Prostate gland (tissue), 2 donors: ENCODE data around the gene AHCTF1. TPM values are rescaled to one million over a fixed set of nuclear protein-coding genes. Genes with fewer than 3 reads are reported as not detected.

Experiments
- DNase-seq: peaks from one replicate; pipeline ENCODE4 v3.0.0-alpha.2; 2019; ENCODE audit warnings: low spot score
- H3K27ac ChIP-seq, 2 donors: fragments of 200-600 bp; sonication (generic); 2 replicates each; pipeline ENCODE4 v1.5.1; 2017 to 2019
- H3K27me3 ChIP-seq: fragments of 200-600 bp; sonication (generic); replicated peaks from 2 replicates; pipeline ENCODE4 v1.5.1; 2019; ENCODE audit not compliant: insufficient read depth
- H3K36me3 ChIP-seq, 2 donors: fragments of 200-600 bp; sonication (generic); 1 replicate in 1 of 2; 2 replicates in 1 of 2; pipeline versions ENCODE4 v1.5.1 to v1.8.1; 2017 to 2019
- H3K4me1 ChIP-seq: fragments of 200-600 bp; sonication (generic); replicated peaks from 2 replicates; pipeline ENCODE4 v1.5.1; 2019
- H3K4me3 ChIP-seq, 2 donors: fragments of 200-600 bp; sonication (generic); 2 replicates each; pipeline ENCODE4 v1.5.1; 2017 to 2019
- H3K9me3 ChIP-seq: fragments of 200-600 bp; sonication (generic); 2 replicates; pipeline ENCODE4 v1.5.1; 2017
- POLR2A ChIP-seq: fragments of 450-650 bp; IDR thresholded peaks from one replicate; pipeline ENCODE4 v1.6.1; 2016; ENCODE audit warnings: antibody characterized with exemption, mild to moderate bottlenecking
- POLR2AphosphoS5 ChIP-seq: sonication (generic); formaldehyde crosslinking; IDR thresholded peaks from one replicate; pipeline ENCODE4 v1.6.1; 2017; ENCODE audit warnings: antibody characterized with exemption
- WGBS: methylation state at CpG from one replicate; pipeline ENCODE4 v1.1.5; 2018; 5-methylcytosine and 5-hydroxymethylcytosine counted together
- intact Hi-C: fragments of 100-400 bp; cut with DNase I; formaldehyde crosslinking; loops from one replicate; pipeline ENCODE4 v1.14.2; 2022
- total RNA-seq, 2 donors: library from RNA; depleted of rRNA; stranded (reverse); fragments of >200 nt; gene quantifications; one replicate each; pipeline ENCODE4 v1.1.0, GENCODE V29; 2016
- TF ChIP-seq, protein P1 (sequence below), 4 experiments: fragments of 200-600 bp in 2 of 4; fragments of 450-650 bp in 2 of 4; sonication (generic) in 2 of 4; IDR thresholded peaks; 1 replicate in 3 of 4; 2 replicates in 1 of 4; pipeline ENCODE4 v1.5.1; 2016 to 2019; ENCODE audit warnings: antibody characterized with exemption in 4 of 4, mild to moderate bottlenecking in 2 of 4, moderate library complexity in 2 of 4

Gene AHCTF1
- total RNA-seq, 2 donors from 2014 or later: 22.5 to 39.6 TPM

DNA sequence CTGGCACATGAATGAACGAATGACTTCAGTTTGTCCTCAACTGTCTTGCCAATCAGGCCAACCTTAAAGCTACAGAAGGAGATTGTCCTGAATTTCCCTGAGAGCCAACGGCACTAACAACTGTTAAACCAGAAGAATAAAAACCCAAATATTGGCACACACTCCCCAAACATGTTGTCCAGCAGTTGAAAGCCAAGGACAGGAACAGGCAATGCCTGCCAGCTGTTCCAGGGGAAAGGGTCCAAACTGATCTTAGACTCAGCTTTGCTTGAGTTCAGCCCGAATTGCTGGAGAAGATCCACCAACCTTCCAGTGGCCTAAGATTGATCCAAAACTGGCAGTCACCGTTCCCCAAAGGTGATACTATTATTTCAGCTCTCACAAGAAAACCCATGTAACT is 22.4 kb upstream of the AHCTF1 start:
- Histone ChIP-seq H3K9me3 (no peaks in the 10 kb centered on the region), H3K27ac (no peak overlapping the region), H3K4me3 (no peak overlapping the region), H3K27me3 (no peaks in the 10 kb centered on the region), H3K36me3 (no peaks in the 10 kb centered on the region), H3K4me1 (no peaks in the 10 kb centered on the region)
- WGBS: 45% methylated on average over 4 of the region's 4 CpGs
- no peak for DNase-seq
- TF ChIP-seq, protein P1, sequence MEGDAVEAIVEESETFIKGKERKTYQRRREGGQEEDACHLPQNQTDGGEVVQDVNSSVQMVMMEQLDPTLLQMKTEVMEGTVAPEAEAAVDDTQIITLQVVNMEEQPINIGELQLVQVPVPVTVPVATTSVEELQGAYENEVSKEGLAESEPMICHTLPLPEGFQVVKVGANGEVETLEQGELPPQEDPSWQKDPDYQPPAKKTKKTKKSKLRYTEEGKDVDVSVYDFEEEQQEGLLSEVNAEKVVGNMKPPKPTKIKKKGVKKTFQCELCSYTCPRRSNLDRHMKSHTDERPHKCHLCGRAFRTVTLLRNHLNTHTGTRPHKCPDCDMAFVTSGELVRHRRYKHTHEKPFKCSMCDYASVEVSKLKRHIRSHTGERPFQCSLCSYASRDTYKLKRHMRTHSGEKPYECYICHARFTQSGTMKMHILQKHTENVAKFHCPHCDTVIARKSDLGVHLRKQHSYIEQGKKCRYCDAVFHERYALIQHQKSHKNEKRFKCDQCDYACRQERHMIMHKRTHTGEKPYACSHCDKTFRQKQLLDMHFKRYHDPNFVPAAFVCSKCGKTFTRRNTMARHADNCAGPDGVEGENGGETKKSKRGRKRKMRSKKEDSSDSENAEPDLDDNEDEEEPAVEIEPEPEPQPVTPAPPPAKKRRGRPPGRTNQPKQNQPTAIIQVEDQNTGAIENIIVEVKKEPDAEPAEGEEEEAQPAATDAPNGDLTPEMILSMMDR (IDR thresholded peaks at IDR 0.05): no peak
- no peak for TF ChIP-seq POLR2A
- TF ChIP-seq POLR2AphosphoS5: no peak
- intact Hi-C loops: no loop called here

DNA sequence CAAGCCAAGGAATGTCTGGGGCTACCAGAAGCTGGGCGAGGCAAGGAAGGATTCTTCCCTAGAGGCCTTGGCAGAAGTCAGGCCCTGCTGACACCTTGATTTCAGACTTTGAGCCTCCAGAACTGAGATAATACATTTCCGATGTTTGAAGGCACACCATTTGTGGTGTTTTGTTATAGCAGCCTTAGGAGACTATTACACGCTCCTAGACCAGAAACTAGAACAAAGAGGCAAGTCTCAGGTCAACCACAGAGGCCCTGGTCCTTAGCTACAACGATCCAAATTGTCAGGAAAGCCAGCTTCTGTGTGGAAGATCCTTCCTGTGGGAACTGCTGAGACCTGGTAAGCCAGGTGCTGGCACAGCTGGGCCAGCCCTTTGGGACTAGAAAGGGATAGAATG is 19.7 kb upstream of the AHCTF1 start:
- Histone ChIP-seq H3K27ac (no peak overlapping the region), H3K36me3 (no peaks in the 10 kb centered on the region), H3K4me1 (no peaks in the 10 kb centered on the region), H3K9me3 (no peaks in the 10 kb centered on the region), H3K4me3 (no peak overlapping the region), H3K27me3 (no peaks in the 10 kb centered on the region)
- no peak for DNase-seq
- TF ChIP-seq POLR2AphosphoS5 (no peak), POLR2A (no peak)
- TF ChIP-seq, protein P1 (IDR thresholded peaks at IDR 0.05): no peak
- 100% methylated on average over 4 of the region's 4 CpGs for WGBS
- intact Hi-C loops: no loop called here

DNA sequence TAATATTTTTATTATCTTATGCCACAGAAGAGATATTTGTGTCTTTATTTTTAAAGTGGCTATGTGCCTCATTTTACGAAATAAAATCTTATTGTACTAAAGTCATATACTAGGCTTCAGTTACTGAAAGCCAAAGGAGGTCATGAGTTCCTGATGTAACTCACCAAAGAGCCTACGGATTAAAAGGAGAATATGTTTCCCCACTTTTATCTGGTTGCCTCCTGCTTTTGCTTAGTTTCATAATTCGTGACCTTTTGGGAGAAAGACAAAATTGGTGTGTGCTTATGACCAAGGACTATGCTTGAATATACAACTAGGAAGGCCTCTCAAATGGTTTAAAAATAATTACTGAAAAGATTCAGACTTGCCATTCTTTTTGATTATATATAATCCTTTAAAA is 18.2 kb upstream of the AHCTF1 start:
- TF ChIP-seq, protein P1 (IDR thresholded peaks at IDR 0.05): no peak
- TF ChIP-seq POLR2AphosphoS5 (no peak), POLR2A (no peak)
- Histone ChIP-seq H3K9me3 (no peaks in the 10 kb centered on the region), H3K27ac (no peak overlapping the region), H3K27me3 (no peaks in the 10 kb centered on the region), H3K4me1 (no peaks in the 10 kb centered on the region), H3K4me3 (no peak overlapping the region), H3K36me3 (no peaks in the 10 kb centered on the region)
- no peak for DNase-seq
- WGBS: 94% methylated on average over 3 of the region's 3 CpGs
- intact Hi-C loops: no loop called here

DNA sequence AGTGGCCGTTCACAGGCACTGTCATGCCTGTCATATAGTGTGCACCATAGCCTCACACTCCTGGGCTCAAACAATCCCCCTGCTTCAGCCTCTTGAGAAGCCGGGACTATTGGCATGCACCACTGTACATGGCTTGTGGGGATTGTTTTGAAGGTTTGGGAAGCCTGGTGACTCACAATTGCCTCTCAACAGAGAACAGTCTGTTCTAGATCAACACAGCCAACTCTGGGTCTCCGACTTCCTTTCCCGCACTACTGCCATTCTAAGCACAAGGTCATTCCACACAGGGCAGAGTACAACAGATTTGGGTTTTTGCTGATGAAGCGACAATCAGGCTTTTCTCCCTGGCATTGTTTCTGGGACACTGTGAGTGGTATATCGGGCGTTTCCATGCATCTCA is 15.5 kb upstream of the AHCTF1 start:
- Histone ChIP-seq H3K27me3 (no peaks in the 10 kb centered on the region), H3K4me1 (no peaks in the 10 kb centered on the region), H3K4me3 (no peak overlapping the region), H3K9me3 (no peaks in the 10 kb centered on the region), H3K36me3 (no peaks in the 10 kb centered on the region), H3K27ac (peak overlapping the region; percentile 42 to 46)
- peak; percentile 69 for TF ChIP-seq POLR2AphosphoS5
- TF ChIP-seq, protein P1 (IDR thresholded peaks at IDR 0.05): no peak
- peak; percentile 20 for DNase-seq
- intact Hi-C loops: no loop called here
- 38% methylated on average over 7 of the region's 7 CpGs for WGBS

DNA sequence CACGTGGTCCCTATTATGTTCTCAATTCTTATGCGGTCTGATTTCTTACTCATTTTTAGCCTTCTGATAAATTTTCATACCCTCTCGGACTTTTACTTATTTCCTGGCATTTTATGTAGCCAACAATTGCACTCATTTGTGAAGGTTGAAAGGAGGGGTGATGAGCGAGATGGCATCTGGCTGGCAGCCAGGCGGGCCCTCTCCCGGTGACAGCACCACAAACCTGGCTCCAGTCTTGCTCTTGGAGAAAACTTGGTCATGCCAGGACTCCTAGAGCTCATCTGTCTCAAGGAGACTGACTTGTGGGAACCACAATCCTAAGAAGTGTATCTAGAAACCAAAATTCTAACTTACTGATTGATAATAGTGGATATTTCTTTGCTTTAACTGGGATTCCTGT is 14.6 kb upstream of the AHCTF1 start:
- intact Hi-C loops: no loop called here
- TF ChIP-seq, protein P1 (IDR thresholded peaks at IDR 0.05): no peak
- no peak for TF ChIP-seq POLR2A
- TF ChIP-seq POLR2AphosphoS5: no peak
- Histone ChIP-seq H3K27ac (peak overlapping the region; percentile 18 to 38), H3K36me3 (no peaks in the 10 kb centered on the region), H3K4me3 (no peak overlapping the region), H3K9me3 (no peaks in the 10 kb centered on the region), H3K4me1 (no peaks in the 10 kb centered on the region), H3K27me3 (no peaks in the 10 kb centered on the region)
- 91% methylated on average over 6 of the region's 6 CpGs for WGBS
- no peak for DNase-seq
